ENCODE measurements around the gene CKLF. TPM values are rescaled to one million over a fixed set of nuclear protein-coding genes. Genes with fewer than 3 reads are reported as not detected.

CKLF gene
- total RNA-seq, 4 donors from 2014 or later: 31.6 to 68.4 (median 49.2) TPM

GRCh38 chr16:66539623-66540469, 12.5 kb upstream of the CKLF start:
- no peak for ATAC-seq (ENCODE audit: low FRiP score)
- no peak for TF ChIP-seq CTCF (IDR thresholded peaks at IDR 0.05)
- no peak for DNase-seq (ENCODE audit: low spot score)

- no peak for TF ChIP-seq CTCF (IDR thresholded peaks at IDR 0.05)
- DNase-seq (ENCODE audit: low spot score): no peak
- no peak for ATAC-seq (ENCODE audit: low FRiP score)
Measured at GRCh38 chr16:66541388-66542355, 10.7 kb upstream of the CKLF start.

GRCh38 chr16:66542396-66542795, 10.0 kb upstream of the CKLF start:
- no peak for TF ChIP-seq CTCF (IDR thresholded peaks at IDR 0.05)
- DNase-seq (ENCODE audit: low spot score) (no peak), ATAC-seq (ENCODE audit: low FRiP score) (no peak)

- no peak for TF ChIP-seq CTCF (IDR thresholded peaks at IDR 0.05)
- no peak for DNase-seq (ENCODE audit: low spot score)
- ATAC-seq (ENCODE audit: low FRiP score): no peak
Measured at GRCh38 chr16:66543541-66543940, 8.8 kb upstream of the CKLF start.

GRCh38 chr16:66544016-66544757, 8.2 kb upstream of the CKLF start:
- DNase-seq (ENCODE audit: low spot score) (no peak), ATAC-seq (ENCODE audit: low FRiP score) (no peak)
- no peak for TF ChIP-seq CTCF (IDR thresholded peaks at IDR 0.05)

- no peak for ATAC-seq (ENCODE audit: low FRiP score)
Measured at GRCh38 chr16:66547101-66547989, 5.0 kb upstream of the CKLF start.

More at GRCh38 chr16:66547101-66547989, 5.0 kb upstream of the CKLF start:
- no peak for DNase-seq (ENCODE audit: low spot score)
- TF ChIP-seq CTCF (IDR thresholded peaks at IDR 0.05): no peak
